Stimulated activated CD4-positive, alpha-beta T cell treated with anti-CD3 and anti-CD28 coated beads, Interleukin-15, amount 100 ng/mL, for 24 hours (primary cell): ENCODE measurements around the gene TAGLN.
"Not testable (repeated sequence)": the region's sequence is repeated elsewhere in the genome, so short reads cannot be mapped to it uniquely, and the experiment has no call there.

Experiments
- DNase-seq: peaks from one replicate; pipeline ENCODE4 v3.0.0-alpha.2; 2020

The TAGLN gene

DNA sequence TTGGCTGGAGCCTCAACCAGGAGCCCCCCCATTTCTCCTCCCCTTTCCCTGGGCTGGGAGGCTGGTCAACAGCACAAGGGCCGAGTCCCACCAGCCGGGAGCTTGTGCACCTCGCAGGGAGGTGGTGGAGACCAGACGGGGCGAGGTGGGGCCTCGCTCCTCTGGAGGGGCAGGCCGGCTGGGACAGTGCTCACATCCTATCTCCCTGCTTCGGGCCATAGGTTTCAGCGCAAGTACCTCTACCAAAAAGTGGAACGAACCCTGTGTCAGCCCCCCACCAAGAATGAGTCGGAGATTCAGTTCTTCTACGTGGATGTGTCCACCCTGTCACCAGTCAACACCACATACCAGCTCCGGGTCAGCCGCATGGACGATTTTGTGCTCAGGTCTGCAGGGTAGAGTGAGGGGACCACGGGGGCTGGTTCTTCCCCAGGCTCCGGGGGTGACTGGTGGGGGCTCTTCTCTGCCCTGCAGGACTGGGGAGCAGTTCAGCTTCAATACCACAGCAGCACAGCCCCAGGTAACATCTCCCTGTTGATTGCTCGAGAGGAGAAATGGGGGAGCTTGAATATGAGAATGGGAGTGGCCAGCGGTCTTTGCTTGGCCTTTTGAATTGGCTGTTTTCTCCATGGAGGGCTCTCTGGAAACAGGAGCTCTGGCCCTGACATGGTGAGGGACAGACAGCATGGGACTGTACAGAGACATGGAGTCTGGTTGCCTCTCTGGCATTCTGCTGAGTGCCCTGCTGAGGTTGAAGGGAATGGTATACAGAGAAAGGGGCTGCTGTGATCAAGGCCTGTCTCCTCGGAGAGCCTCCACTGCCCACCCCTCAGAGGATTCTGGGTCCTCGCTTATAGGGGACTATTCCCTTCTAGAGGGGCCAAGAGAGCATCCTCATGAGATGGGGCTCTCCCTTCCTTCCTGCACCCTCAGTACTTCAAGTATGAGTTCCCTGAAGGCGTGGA is 17.3 kb upstream of the TAGLN start:
- no peak for DNase-seq

DNA sequence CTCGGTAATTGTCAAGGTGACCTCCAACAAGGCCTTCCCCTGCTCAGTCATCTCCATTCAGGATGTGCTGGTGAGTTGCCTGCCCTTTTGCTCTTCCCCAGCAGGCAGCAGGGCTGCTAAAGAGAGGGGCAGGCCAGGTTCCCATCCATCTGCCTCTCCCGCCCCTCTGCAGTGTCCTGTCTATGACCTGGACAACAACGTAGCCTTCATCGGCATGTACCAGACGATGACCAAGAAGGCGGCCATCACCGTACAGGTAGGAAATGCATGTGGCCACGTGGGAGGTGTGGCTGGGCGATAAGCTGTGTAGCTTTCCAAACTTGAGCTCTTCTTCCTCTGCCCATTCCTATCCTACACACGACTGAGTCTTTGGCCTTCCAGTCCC is 16.6 kb upstream of the TAGLN start:
- DNase-seq: no peak

DNA sequence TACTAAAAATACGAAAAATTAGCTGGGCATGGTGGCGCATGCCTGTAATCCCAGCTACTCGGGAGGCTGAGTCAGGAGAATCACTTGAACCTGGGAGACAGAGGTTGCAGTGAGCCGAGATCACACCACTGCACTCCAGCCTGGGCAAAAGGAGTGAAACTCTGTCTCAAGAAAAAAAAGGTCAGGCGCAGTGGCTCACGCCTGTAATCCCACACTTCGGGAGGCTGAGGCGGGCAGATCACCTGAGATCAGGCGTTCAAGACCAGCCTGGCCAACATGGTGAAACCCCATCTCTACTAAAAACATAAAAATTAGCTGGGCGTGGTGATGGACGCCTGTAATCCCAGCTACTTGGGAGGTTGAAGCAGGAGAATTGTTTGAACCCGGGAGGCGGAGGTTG is 16.0 kb upstream of the TAGLN start:
- DNase-seq: not testable (repeated sequence)

- DNase-seq: no peak
These were observed 15.3 kb upstream of the TAGLN start for GRCh38 chr11:117183724-117184349.

DNA sequence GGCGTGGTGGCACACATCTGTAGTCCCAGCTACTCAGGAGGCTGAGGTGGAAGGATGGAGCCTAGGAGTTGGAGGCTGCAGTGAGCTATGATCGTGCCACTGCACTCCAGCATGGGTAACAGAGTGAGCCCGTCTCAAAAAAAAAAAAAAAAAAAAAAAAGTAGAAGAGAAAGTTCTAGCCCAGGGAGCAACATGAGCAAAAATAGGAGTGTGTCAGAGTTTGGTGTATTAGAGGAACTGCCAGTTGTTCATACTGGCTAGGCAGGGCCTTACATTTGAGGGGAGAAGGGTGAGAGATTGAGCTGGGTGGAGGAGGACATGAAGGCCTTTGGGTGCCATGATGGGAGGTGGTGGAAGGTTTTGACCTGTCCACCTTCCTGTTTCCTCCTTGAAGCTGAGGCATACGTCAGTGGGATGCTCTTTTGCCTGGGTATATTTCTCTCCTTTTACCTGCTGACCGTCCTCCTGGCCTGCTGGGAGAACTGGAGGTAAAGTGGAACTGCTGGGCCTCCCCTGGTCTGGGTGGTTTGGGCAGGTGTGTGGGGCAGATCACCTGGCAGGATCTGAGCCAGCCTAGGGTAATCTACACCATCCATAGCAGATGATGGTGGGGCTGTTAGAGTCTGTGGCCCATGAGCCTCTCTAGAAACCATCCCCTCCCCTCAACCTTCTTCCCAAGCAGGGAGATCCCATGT is 13.3 kb upstream of the TAGLN start:
- DNase-seq: no peak

DNA sequence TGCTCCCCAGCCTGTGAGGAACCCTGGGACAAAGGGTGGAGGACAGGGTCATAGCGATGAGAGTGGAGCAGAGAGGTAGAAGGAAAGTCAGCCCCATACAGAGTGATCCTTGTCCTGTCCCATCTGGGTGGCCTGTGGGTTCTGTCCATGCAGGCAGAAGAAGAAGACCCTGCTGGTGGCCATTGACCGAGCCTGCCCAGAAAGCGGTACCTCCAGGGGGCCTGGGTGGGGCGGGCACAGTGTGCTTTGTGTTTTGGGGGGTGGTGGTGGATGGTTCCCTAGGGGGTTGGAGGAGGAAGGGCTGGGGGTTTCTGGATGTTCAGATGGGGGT is 12.8 kb upstream of the TAGLN start:
- no peak for DNase-seq

GRCh38 chr11:117187007-117187406 is 12.2 kb upstream of the TAGLN start:
- no peak for DNase-seq

DNA sequence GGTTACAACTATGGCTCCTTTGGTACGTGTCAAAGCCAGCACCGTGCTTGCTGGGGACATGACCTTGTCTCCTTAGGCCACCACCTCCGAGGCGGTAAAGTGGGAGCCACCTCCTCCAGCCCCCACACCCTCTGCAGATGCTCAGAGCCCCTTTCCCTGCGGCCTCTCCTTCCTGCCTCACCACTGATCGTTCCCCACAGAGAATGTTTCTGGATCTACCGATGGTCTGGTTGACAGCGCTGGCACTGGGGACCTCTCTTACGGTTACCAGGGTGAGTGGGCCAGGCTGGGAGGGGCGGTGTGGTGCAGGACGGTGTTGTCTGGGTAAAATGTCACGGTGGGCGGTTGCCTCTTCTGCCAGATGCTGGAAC is 11.8 kb upstream of the TAGLN start:
- DNase-seq: no peak

DNA sequence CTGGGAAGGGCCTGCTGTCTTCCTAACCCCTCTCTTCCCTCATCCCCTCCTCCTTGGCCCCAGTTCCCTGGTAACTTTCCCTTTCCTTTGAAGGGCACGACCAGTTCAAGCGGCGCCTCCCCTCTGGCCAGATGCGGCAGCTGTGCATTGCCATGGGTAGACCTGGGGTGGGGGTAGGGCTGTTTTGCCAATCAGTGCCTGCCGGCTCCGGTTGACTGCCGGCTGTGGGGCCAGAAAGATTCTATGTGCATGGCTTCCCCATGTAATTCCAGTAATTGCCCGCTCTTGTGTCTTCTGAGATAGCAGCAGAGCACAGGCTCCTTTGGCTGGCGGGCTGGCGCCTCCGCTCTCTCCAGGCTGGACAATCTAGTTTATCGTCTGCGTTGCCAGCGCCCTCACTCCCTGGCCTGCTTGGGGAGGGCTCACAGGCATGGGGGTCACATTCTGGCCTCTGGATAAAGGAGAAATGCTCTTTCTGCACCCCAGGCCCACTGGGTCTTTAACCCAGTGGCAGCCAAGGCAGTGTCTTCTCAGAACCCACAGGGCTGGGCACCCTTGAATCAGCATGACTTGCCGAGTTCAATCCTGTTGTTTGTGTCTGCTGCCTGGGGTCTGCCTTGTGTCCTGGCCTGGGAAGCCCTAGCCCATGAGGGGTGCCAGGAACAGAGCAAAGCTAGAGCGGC is 11.2 kb upstream of the TAGLN start:
- DNase-seq: no peak

DNA sequence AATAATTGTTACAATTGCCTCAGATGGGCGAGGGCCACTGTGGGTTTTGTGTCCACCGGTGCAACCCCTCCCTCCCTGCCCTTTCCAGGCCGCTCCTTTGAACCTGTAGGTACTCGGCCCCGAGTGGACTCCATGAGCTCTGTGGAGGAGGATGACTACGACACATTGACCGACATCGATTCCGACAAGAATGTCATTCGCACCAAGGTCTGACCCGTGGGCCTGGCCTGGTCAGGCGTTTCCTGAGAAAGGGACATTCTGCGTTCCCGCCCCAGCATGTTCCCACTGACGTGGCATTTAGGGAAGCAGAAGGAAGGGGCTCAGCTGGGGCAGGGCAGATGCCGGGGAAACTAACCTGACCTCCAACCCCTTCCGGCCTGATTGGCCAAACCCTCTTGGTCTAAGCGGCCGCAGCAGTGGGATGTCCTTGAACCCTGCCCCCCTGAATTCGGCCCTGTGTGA is 10.5 kb upstream of the TAGLN start:
- DNase-seq: no peak

- no peak for DNase-seq
These were observed 9.8 kb upstream of the TAGLN start for GRCh38 chr11:117189191-117189940.

DNA sequence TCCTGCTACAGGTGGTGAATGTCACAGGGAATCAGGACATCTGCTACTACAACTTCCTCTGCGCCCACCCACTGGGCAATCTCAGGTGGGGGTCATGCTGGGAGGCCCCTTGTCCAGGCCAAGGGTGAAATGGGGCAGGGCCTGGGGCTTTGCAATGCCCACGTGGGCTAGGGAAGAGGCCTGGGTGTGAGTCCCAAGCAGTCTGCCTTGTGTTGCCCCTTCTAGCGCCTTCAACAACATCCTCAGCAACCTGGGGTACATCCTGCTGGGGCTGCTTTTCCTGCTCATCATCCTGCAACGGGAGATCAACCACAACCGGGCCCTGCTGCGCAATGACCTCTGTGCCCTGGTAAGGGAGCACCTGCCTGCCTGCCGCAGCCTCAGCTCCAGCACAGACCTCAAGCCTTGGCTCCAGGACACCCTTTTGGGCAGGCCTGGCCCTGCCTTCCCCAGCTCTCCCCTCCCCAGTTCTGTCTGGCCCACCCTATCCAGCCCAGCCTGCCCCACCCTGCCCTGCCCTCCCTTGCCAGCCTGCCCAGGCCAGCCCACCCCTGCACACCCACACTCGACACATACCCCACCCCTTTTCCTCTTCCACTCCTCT is 9.1 kb upstream of the TAGLN start:
- no peak for DNase-seq

DNA sequence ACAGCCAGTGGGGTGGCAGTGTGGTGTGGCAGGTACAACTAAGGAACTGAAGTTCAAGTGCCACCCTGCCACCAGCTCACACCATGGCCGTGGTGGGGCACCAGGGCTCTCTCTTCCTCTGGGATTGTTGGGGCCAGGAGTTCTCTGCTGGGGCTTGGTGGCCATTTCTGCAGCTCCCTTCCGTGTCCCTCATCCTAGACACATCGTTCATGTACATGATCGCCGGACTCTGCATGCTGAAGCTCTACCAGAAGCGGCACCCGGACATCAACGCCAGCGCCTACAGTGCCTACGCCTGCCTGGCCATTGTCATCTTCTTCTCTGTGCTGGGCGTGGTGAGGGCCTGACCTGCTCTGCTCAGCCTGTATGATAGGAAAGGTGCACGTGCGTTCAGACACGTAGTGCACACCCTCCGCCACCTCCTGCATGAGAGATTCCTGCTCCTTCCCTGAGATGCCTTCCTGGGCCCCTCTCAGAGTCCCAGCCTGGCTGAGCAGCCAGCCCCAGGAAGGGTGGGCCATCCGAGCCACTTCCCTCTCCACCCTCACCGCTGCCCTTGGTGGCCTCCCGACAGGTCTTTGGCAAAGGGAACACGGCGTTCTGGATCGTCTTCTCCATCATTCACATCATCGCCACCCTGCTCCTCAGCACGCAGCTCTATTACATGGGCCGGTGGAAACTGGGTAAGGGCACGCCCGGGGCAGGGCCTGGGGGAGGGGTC is 7.3 kb upstream of the TAGLN start:
- DNase-seq: no peak

- no peak for DNase-seq
These were observed 6.7 kb upstream of the TAGLN start for GRCh38 chr11:117192401-117192875.

DNA sequence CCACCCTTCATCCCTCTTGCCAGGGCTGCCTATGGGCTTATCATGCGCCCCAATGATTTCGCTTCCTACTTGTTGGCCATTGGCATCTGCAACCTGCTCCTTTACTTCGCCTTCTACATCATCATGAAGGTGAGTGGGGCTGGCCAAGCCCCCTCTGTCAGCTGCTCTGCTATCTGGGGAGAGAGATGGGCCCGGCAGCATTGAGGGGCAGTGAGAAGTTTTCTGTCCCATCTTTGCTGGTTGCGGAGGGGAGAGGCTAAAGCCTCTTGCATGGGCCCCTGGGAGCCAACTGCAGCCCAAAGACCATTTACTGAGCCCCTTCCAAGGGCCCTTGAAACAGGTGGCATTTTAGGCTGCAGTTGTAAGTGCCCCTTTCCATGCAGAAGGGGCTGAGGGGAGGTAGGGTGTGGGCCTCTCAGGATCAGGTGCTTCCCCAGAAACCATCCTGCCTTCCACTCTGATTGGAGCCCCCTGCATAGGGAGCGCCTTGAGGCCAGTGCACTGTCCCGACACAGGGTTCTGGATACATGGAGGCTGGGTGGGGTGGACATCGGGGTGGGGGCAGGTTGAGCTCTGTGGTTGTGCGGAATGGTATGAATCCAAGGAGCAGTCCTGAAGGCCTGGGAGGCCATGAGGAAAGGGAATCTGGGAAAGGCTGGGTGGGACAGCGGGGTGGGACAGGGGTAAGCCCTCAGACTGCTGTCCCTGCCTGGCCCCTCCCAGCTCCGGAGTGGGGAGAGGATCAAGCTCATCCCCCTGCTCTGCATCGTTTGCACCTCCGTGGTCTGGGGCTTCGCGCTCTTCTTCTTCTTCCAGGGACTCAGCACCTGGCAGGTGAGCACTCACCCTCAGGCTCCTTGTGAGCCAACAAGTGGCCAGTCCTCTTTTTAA is 5.8 kb upstream of the TAGLN start:
- no peak for DNase-seq

DNA sequence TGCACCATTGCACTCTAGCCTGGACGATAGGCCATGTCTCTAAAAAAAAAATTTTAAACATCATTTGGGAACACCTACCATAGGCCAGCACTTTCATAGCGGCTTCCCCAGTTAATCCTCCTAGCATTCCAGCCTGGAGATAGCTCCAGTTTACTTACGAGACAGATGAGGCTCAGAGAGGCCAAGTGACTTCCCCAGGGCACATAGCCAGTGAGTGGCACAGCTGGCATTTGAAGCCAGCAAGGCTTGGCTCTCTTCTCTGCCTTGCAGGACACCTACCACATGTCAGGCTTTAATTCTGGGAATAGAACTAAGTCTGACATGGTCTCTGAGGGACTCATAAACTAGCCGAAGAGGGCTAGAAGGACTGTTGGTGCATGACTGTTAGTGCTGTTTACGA is 4.9 kb upstream of the TAGLN start:
- no peak for DNase-seq

DNA sequence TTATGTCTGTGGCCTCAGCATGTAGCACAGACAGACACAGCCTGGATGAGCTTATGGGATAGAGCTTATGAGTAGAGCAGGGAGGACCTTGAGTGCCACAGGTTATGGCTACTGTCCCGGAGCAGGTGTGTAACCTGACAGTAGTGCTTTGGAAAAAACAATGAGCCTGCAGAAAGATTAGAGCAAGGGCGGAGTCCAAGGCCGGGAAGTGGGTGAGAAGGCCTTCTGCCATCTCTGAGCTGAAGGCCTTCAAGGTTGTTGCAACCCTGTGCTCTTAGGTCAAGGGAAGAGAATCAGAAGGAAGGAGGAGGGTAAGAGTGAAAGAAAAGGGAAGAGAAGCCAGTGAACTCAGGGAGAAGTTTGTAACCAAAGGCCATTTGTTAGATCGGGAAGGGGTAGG is 3.9 kb upstream of the TAGLN start:
- no peak for DNase-seq

DNA sequence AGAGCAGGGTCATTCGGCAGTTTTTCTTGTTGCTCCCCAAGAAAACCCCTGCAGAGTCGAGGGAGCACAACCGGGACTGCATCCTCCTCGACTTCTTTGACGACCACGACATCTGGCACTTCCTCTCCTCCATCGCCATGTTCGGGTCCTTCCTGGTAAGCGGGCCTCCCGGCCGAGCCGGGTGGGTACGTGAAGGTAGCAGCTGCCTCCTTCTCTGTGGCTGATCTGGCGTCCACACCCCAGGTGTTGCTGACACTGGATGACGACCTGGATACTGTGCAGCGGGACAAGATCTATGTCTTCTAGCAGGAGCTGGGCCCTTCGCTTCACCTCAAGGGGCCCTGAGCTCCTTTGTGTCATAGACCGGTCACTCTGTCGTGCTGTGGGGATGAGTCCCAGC is 3.4 kb upstream of the TAGLN start:
- DNase-seq: no peak

- no peak for DNase-seq
These were observed 2.2 kb upstream of the TAGLN start for GRCh38 chr11:117197006-117197405.
